ENCODE results near the gene OR4F15. TPM values are rescaled to one million over a fixed set of nuclear protein-coding genes. Genes with fewer than 3 reads are reported as not detected.

OR4F15 gene
- total RNA-seq, 1 donor from 2014 or later: not detected

DNA sequence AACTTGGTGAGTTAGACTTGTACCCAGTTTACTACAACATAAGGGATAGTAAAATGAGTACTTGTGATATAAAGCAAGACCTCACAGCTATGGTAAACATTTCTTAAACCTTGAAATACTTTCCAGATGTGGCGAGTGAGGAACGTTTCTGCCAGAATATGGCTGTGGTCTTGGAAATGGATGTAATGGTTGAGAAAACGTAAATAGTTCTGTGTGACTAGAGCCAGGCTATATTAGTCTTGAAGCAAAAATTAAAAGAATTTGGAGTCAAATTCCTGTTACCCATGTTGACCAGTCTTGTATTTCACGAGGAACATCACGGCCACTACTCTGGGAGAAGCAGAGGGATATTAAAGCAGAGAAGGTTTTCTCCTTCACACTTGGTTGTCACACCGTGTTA is 15.3 kb downstream of the OR4F15 start:
- no peaks in the 10 kb centered on the region for H3K4me1 Mint-ChIP-seq
- ChIA-PET CTCF (no interaction called here), POLR2A (no interaction called here)
- DNase-seq (no peak), ATAC-seq (ENCODE audit: low read depth) (no peak)
- H3K36me3 Mint-ChIP-seq (ENCODE audit: low read depth): no peaks in the 10 kb centered on the region
- no peak overlapping the region for H3K4me3 Mint-ChIP-seq
- intact Hi-C loops (cut with micrococcal nuclease): no loop called here
- TF ChIP-seq, protein P1, sequence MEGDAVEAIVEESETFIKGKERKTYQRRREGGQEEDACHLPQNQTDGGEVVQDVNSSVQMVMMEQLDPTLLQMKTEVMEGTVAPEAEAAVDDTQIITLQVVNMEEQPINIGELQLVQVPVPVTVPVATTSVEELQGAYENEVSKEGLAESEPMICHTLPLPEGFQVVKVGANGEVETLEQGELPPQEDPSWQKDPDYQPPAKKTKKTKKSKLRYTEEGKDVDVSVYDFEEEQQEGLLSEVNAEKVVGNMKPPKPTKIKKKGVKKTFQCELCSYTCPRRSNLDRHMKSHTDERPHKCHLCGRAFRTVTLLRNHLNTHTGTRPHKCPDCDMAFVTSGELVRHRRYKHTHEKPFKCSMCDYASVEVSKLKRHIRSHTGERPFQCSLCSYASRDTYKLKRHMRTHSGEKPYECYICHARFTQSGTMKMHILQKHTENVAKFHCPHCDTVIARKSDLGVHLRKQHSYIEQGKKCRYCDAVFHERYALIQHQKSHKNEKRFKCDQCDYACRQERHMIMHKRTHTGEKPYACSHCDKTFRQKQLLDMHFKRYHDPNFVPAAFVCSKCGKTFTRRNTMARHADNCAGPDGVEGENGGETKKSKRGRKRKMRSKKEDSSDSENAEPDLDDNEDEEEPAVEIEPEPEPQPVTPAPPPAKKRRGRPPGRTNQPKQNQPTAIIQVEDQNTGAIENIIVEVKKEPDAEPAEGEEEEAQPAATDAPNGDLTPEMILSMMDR (IDR thresholded peaks at IDR 0.05): no peak
- H3K9me3 Mint-ChIP-seq: peaks cover 2% of the 10 kb centered on the region
- H3K27me3 Mint-ChIP-seq: peaks cover 19% of the 10 kb centered on the region
- H3K27ac Mint-ChIP-seq: no peak overlapping the region

DNA sequence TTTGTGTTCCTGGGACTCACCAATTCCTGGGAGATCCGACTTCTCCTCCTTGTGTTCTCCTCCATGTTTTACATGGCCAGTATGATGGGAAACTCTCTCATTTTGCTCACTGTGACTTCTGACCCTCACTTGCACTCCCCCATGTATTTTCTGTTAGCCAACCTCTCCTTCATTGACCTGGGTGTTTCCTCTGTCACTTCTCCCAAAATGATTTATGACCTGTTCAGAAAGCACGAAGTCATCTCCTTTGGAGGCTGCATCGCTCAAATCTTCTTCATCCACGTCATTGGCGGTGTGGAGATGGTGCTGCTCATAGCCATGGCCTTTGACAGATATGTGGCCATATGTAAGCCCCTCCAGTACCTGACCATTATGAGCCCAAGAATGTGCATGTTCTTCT is 16.8 kb downstream of the OR4F15 start:
- Mint-ChIP-seq H3K27me3 (peaks cover 23% of the 10 kb centered on the region), H3K27ac (no peak overlapping the region), H3K36me3 (ENCODE audit: low read depth) (no peaks in the 10 kb centered on the region), H3K4me3 (no peak overlapping the region), H3K9me3 (peaks cover 2% of the 10 kb centered on the region), H3K4me1 (no peaks in the 10 kb centered on the region)
- DNase-seq: no peak
- TF ChIP-seq, protein P1 (IDR thresholded peaks at IDR 0.05): no peak
- ATAC-seq (ENCODE audit: low read depth): no peak
- POLR2A ChIA-PET: no interaction called here
- intact Hi-C loops (cut with micrococcal nuclease): no loop called here
- CTCF ChIA-PET: no interaction called here

DNA sequence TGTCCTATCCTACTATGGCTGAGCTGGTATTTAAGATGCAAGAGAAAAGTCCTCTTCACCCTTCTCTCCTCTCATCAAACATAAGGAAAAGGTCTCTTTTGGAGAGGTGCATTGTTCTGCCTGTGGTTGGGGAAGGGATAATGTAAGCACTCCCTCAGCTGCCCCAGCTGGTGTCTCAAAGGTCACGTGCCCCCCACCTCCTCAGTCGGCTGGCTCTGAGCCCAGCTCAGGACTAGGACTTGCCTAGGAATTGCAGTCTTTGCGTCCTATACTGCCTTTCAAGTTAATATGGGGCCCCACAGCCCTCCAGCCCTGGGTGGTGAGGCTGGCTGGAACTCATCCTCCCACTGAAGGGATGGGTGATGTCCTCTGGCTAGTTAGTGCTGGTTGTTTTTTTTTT is 29.7 kb downstream of the OR4F15 start:
- TF ChIP-seq, protein P1 (IDR thresholded peaks at IDR 0.05): no peak
- POLR2A ChIA-PET: no interaction called here
- intact Hi-C loops (cut with micrococcal nuclease): no loop called here
- Mint-ChIP-seq H3K27ac (no peak overlapping the region), H3K36me3 (ENCODE audit: low read depth) (no peaks in the 10 kb centered on the region), H3K27me3 (peaks cover 11% of the 10 kb centered on the region), H3K4me3 (no peak overlapping the region), H3K9me3 (no peaks in the 10 kb centered on the region), H3K4me1 (no peaks in the 10 kb centered on the region)
- ATAC-seq (ENCODE audit: low read depth) (no peak), DNase-seq (no peak)
- CTCF ChIA-PET: no interaction called here

DNA sequence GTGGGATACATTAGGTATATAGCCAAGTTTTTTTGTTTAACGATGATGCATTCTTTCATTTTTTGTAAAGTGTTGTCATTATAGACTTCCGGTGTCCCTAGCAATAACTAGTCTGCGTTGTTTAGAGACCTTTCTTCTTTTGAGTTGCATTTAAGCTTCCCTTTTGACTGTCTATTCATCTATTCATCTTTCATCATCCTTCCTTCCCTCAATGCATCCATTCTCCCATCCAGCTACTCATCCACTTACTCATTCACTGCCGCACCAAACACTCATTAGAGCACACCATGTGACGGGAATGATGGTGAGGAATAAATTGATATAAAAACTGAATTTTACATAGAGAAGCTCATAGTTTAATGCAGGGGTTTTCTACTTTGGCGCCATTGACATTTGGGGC is 32.9 kb downstream of the OR4F15 start:
- DNase-seq (no peak), ATAC-seq (ENCODE audit: low read depth) (no peak)
- Mint-ChIP-seq H3K27me3 (peaks cover 10% of the 10 kb centered on the region), H3K27ac (no peak overlapping the region), H3K9me3 (no peaks in the 10 kb centered on the region), H3K36me3 (ENCODE audit: low read depth) (no peaks in the 10 kb centered on the region), H3K4me3 (no peak overlapping the region), H3K4me1 (no peaks in the 10 kb centered on the region)
- CTCF ChIA-PET: no interaction called here
- TF ChIP-seq, protein P1 (IDR thresholded peaks at IDR 0.05): no peak
- POLR2A ChIA-PET: no interaction called here
- intact Hi-C loops (cut with micrococcal nuclease): no loop called here

DNA sequence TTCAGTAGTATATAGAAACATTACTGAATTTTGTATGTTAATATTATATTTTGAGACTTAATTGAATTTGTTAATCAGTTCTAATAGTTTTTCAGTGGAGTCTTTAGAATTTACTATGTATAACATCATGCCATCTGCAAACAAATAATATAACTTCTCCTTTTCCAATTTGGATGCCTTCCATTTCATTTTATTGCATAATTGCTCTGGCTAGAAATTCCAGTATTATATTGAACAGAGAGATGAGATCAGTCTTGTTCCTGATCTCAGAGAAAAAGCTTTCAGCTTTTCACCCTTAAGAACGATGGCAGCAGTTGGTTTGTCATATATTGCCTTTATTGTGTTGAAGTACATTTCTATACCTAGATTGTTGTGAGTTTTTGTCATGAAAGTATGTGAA is 40.4 kb downstream of the OR4F15 start:
- CTCF ChIA-PET: no interaction called here
- Mint-ChIP-seq H3K27ac (no peak overlapping the region), H3K9me3 (no peaks in the 10 kb centered on the region), H3K27me3 (peaks cover 19% of the 10 kb centered on the region), H3K36me3 (ENCODE audit: low read depth) (no peaks in the 10 kb centered on the region), H3K4me1 (no peaks in the 10 kb centered on the region), H3K4me3 (no peak overlapping the region)
- POLR2A ChIA-PET: no interaction called here
- DNase-seq (no peak), ATAC-seq (ENCODE audit: low read depth) (no peak)
- TF ChIP-seq, protein P1 (IDR thresholded peaks at IDR 0.05): no peak
- intact Hi-C loops (cut with micrococcal nuclease): no loop called here

Other genes starting within 250 kb of the OR4F15 start
- gene TM2D3, start 159.8 kb upstream of the OR4F15 start, total RNA-seq: 45.8 and 49.9 TPM in 2 replicates
- 12.0 and 13.0 TPM in 2 replicates for gene TARS3, start 87.7 kb upstream of the OR4F15 start, total RNA-seq
- not detected in 2 replicates for gene OR4F6, start 8.7 kb upstream of the OR4F15 start, total RNA-seq

Data from activated B cell treated with CpG ODN at 0.5 μM for 24 hours (primary cell).